Measurements from ENCODE around the gene ANKRD65. TPM values are rescaled to one million over a fixed set of nuclear protein-coding genes. Genes with fewer than 3 reads are reported as not detected.
A peak's percentile ranks its signal among the peaks of the same experiment; 100 is the strongest.
"Not testable (repeated sequence)": the region's sequence is repeated elsewhere in the genome, so short reads cannot be mapped to it uniquely, and the experiment has no call there.

The ANKRD65 gene
- total RNA-seq, 1 experiment from 2014 or later, result not detected

GRCh38 chr1:1387098-1388077 is 33.7 kb downstream of the ANKRD65 start:
- in situ Hi-C loops (cut with HindIII; ENCODE audit: low pct_unique_long_range_greater_than_20kb, low sequenced_read_pairs), result no loop called here
- no peak for DNase-seq (ENCODE audit: low read depth)

DNA sequence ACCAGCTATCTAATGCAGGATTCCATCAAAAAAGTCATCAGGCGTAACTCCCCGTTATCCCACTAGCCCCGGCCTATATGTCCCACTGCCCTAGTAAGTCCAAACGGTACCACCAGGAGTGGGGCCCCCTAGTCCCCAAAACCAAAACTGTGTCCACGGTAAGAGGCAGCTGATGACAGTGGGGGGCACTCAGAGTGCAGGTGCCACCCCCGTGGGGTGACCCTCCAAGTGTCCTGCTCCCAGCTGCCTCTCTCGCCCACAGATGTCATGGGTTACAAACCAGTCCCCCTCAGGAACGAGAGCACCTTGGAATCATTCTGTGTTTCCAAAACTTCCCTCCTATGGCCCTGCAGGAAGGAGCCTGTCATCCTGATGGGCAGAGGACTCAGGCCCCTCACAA is 35.1 kb downstream of the ANKRD65 start:
- in situ Hi-C loops (cut with HindIII; ENCODE audit: low pct_unique_long_range_greater_than_20kb, low sequenced_read_pairs), result no loop called here
- no peak for DNase-seq (ENCODE audit: low read depth)

DNA sequence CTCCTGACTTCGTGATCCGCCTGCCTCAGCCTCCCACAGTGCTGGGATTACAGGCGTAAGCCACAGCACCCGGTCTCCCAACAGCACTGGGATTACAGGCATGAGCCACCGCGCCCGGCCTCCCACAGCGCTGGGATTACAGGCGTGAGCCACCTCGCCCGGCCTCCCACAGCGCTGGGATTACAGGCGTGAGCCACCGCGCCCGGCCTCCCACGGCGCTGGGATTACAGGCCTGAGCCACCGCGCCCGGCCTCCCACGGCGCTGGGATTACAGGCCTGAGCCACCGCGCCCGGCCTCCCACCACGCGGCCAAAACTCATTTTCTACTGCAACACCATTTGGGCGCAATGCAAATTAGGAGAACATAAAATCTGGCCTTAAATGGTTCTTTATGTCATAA is 35.7 kb downstream of the ANKRD65 start:
- in situ Hi-C loops (cut with HindIII; ENCODE audit: low pct_unique_long_range_greater_than_20kb, low sequenced_read_pairs); DNase-seq (ENCODE audit: low read depth): not testable (repeated sequence)

DNA sequence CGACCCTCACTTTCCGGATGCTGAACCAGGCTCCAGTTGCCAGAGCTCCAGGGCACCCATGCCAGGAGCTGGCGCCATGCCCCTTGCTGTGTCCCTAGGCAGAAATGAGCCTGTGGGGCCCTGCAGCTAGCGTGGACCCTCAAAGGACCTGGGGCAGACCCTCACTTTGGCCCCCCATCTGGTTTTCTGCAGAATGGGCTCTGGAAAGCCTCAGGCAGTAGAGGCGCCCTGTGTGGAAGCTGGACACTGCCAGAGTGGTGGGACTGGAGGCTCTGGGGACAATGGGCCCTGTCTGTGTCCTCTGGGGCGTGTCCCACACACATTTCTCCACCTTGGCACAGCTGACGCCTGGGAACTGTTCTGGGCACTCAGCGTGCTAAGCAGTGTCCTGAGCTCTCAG is 39.8 kb downstream of the ANKRD65 start:
- no peak for DNase-seq (ENCODE audit: low read depth)
- in situ Hi-C loops (cut with HindIII; ENCODE audit: low pct_unique_long_range_greater_than_20kb, low sequenced_read_pairs), result no loop called here

DNA sequence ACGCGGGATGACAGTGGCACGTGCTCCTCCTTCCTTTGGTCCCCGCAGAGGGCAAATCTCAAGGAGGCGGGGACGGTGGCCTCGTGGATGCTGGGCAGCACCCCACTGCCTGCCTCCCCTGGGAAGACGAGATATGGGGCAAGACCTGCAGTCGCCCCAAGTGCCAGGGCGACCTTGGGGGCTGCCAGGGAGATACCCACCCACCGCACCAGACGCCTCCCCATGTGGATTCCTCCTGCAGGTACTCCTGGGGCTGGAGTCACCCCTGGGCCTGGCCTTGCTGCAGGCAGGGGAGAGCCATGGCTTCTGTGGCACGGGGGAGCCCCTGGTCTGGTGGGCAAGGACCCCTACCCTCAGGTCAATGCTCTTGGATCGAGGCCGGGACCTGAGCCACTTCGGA is 40.2 kb downstream of the ANKRD65 start:
- in situ Hi-C loops (cut with HindIII; ENCODE audit: low pct_unique_long_range_greater_than_20kb, low sequenced_read_pairs), result no loop called here
- DNase-seq (ENCODE audit: low read depth), result no peak

- DNase-seq (ENCODE audit: low read depth), result no peak
- in situ Hi-C loops (cut with HindIII; ENCODE audit: low pct_unique_long_range_greater_than_20kb, low sequenced_read_pairs), result no loop called here
Measured at GRCh38 chr1:1377540-1378205, 43.4 kb downstream of the ANKRD65 start.

DNA sequence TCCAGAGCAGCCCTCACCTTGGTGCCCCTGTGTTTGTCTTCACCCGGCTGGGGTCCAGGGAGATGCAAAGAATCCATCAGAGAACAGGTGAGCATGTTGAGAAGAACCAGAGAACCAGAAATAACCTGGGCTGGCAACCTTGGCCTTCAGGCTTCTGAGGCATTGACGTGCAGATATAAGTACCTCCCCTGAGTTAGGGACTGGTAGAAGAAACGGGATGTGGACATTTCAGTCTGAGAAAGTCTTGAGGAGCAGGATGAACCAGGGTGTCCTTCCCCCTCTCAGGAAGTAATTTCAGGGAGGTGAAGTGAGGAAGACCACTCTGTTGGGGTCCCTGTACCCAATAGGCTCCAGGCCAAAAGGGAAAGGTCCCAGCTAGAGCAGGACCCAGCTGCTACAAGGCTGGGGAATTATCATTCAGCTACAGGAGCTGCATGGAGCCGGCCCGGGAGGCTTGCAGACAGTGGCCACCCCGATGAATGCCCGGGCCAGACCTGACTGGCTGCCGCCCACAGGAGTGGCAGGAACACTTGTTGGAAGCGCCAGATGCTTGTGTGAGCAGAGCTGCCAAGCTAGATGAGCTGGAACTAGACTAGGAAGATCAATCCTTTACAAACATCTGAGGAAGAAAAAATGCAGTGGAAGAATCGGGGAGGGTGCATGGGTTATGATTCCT is 44.4 kb downstream of the ANKRD65 start:
- in situ Hi-C loops (cut with HindIII; ENCODE audit: low pct_unique_long_range_greater_than_20kb, low sequenced_read_pairs), result no loop called here

DNA sequence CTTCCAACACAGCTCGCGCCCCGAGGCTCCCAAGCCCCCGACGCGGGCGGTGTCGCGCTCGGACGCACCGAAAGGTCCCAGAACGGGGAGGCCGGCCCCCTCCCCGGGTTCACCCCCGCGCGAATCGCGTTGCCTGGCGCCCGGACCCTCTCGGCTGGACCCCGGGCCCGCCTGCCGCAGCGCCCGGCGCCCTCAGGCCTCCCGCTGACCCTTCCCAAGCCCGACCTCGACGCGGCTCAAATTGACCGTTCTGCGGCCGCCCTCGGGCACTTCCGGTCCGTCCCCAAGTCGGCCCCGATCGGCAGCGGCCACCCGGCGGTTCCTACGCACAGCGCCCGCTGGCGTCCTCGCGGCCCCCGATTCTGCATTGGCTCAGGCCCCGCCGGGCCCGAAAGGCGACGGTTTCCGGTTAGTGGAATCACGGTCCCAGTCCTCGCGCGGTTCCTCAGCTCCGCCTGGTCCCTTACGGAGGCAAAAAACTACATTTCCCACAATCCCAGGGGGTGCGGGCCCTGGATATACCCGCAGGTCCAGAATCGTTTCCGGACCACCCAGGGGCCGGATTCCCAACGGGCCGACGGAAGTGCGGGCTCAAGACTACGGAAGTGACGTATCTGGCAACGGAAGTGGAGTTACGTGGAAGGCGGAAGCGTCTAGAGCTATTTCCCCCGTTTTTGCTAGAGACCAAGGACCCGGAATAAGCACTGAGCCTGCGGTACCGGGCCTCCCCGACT is 46.0 kb downstream of the ANKRD65 start, which contains the start of gene AURKAIP1:
Gene AURKAIP1, minus strand, starts transcription at position 279 of the 734 bp plus-strand sequence. CDS start 451 bp downstream, outside the sequence.
- DNase-seq (ENCODE audit: low read depth), result peak; percentile 99
- in situ Hi-C loops (cut with HindIII; ENCODE audit: low pct_unique_long_range_greater_than_20kb, low sequenced_read_pairs), result no loop called here

More for the DNA sequence above, 44.4 kb downstream of the ANKRD65 start:
- DNase-seq (ENCODE audit: low read depth), result no peak

- DNase-seq (ENCODE audit: low read depth), result no peak
- in situ Hi-C loops (cut with HindIII; ENCODE audit: low pct_unique_long_range_greater_than_20kb, low sequenced_read_pairs), result no loop called here
Measured at GRCh38 chr1:1374589-1374928, 46.5 kb downstream of the ANKRD65 start.

DNA sequence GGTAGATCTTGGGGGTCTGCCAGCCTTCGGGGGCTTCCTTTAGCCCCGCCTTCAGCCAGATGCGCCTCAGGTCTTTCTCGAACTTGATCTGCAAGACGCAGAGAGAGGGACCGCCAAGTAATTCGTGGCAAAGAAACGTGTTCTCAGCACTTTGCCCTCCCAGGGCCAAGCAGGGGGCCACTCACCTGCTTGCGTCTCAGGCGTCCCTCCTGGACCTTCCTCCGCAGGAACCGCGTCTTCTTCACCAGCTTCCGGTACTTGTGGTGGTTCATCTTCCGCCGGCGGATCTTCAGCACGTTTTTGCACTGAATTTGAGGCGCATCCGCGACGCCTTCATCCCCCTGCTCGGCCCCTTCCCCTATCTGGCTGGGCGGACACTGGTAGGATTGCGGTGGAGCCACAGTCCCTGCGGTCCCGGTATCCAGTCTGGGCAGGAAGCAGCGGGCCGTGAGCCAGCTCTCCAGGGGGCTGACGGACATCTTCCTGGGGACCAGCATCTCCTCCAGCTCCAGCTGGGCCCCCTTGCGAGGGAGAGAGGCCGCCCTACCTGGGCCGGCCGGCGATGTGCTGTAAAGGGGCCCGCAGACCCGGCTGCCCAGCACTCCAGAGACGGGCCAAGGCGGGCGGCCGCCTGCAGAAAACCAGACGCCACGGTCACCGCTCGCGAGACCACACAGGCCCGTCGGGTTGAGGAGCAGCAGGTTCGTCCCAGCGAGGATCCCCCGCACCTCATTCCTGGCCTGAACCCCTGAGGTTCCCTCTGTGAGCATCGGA is 47.1 kb downstream of the ANKRD65 start:
- no peak for DNase-seq (ENCODE audit: low read depth)
- in situ Hi-C loops (cut with HindIII; ENCODE audit: low pct_unique_long_range_greater_than_20kb, low sequenced_read_pairs), result no loop called here

DNA sequence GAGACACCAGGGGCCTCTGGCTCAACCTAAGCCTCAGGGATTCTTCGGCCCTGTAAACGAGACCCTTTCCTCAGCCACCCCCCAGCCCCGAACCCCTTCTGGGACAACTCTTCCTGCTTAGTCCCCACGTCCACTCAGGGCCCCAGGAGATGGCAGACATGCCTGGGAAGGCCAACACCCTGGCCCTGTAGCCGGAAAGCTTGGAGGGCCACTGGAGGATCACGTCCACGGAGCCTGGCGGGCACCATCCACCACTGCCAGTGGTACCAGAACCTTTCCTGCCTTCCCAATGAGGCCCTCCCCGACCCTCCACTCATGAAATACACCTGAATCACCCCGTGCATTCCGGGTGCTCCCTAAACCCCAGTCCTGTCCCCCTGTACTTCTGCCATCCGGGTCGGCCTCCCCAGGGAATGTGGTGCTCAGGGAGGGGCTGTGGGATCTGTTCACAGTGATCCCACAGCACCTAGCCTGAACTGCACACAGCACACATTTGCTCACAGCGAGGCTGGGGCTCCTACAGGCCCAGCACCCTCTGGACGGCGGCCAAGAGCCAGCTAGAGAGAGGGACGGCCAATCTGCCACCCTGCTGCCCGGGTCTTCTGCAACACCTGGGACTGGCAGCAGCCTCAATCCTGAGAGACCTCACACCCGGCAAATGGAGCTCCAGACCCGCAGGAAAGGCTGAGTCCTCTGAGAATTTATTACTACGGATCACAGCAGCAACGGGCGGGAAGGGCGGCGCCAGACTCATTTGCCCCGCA is 47.8 kb downstream of the ANKRD65 start:
- no peak for DNase-seq (ENCODE audit: low read depth)
- in situ Hi-C loops (cut with HindIII; ENCODE audit: low pct_unique_long_range_greater_than_20kb, low sequenced_read_pairs), result no loop called here

DNA sequence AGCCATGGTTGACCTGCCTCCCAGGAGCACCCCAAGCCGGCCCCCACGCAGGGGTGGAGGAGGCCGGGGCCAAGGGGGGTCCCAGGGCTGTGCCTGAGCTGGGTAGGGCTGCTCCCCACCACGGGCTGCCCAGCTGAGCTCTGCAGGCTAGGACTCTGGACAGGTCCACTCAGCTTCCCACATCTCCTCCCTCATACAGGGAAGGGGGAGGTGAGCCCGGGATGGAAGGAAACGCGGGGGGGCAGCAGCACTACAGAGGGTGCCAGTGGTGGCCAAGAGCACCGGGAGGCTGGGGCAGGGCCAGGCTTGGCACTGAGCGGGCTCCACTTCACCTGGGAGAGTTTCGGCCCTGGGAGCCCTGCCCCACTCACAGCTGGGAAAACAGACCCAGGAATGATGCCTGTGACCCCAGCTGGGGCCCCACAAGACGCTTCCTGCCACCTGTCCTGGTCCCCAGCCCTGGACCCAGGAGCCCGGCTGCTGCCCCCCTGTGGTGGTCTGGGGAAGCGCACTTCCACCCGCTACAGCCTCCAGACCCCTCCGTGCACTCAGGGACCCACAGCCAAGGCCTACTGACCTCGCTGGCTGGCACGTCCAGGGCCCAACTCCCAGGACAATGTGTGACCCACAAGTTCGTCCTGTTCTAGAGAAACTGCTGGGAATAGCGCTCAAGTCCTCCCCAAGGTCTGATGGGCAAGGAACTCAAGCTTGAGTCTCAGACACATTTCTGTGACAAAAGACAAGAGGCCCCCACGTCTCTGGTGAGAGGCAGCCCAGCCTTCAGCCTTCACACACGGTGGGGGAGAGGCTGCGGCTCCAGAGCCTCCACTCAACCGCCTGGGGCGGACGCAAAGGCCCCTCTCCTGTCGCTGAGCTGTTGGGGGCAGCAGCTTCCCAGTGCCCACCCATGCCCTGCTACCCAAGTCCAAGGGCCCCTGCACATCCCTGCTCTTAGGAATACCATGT is 49.0 kb downstream of the ANKRD65 start:
- peak; percentile 47 for DNase-seq (ENCODE audit: low read depth)
- in situ Hi-C loops (cut with HindIII; ENCODE audit: low pct_unique_long_range_greater_than_20kb, low sequenced_read_pairs), result no loop called here

DNA sequence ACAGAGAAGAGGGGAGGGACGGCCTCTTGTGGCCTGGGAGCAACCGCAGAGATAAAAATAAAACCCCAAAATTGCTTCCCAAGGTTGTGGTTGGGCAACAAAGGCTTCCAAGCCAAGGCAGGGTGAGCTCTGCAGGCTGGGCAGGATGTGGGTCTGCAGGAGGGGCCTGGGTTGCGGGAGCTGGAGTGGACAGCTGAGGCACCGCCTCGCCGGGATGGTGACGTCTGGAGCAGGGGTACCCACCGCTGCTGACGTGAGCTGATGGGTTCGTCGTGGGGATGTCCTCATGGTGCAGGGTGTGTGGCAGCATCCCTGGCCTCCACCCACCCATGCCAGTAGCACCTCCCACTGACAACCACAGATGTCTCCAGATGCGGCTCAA is 49.7 kb downstream of the ANKRD65 start:
- DNase-seq (ENCODE audit: low read depth), result no peak
- in situ Hi-C loops (cut with HindIII; ENCODE audit: low pct_unique_long_range_greater_than_20kb, low sequenced_read_pairs), result no loop called here

DNA sequence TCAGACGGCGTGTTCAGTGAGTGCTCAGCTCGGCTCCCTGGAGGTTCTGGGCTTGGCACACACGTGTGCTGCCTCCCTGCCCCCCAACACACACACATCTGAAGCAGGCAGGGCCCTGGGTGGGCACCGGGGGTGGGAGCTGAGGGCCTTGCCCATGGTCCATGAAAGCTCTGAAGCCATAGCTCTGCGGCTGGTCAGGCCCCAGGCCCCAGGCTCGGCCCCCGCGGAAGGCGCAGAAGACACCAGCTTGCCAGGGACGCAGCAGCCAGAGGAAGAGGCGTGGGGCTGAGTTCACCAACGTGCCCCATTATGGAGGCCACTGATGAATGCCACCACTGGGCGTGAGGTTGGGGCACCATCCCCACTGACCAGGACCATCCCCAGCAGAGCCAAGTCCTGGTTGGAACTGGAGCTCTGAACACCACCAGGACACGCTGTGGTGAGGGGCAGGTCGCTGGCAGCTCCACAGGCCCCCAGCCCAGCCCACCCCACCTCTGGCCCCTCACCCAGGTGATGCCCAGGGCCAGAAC is 50.2 kb downstream of the ANKRD65 start:
- DNase-seq (ENCODE audit: low read depth), result no peak
- in situ Hi-C loops (cut with HindIII; ENCODE audit: low pct_unique_long_range_greater_than_20kb, low sequenced_read_pairs), result no loop called here

DNA sequence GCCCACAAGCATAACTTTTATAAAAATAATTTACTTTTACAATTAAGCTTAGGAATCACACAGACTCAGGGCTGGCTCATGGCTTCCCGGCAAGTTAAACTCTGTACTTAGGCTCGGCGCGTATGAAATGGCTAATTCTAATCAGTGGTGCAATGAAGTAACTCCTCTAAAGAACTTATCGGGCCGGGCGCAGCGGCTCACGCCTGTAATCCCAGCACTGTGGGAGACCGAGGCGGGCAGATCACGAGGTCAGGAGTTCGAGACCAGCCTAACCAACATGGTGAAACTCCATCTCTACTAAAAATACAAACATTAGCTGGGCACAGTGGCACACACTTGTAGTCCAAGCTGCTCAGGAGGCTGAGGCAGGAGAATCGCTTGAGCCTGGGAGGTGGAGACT is 51.0 kb downstream of the ANKRD65 start:
- in situ Hi-C loops (cut with HindIII; ENCODE audit: low pct_unique_long_range_greater_than_20kb, low sequenced_read_pairs); DNase-seq (ENCODE audit: low read depth): not testable (repeated sequence)
